NB4 (cell line): Measurements from ENCODE around the gene STK32B.

Source experiments
- CTCF ChIP-seq: IDR thresholded peaks from one replicate; pipeline ENCODE4 v1.5.1; 2012; ENCODE audit warnings: low read depth, low read length
- MAX ChIP-seq: IDR thresholded peaks from 2 replicates; pipeline ENCODE4 v1.6.1; 2011; ENCODE audit warnings: low read depth, low read length
- MYC ChIP-seq: IDR thresholded peaks from 2 replicates; pipeline ENCODE4 v1.6.1; 2011; ENCODE audit warnings: low read depth, low read length
- POLR2A ChIP-seq: IDR thresholded peaks from 2 replicates; pipeline ENCODE4 v1.6.1; 2011; ENCODE audit warnings: mild to moderate bottlenecking; ENCODE audit not compliant: insufficient read length; ENCODE audit errors: extremely low read depth

DNA sequence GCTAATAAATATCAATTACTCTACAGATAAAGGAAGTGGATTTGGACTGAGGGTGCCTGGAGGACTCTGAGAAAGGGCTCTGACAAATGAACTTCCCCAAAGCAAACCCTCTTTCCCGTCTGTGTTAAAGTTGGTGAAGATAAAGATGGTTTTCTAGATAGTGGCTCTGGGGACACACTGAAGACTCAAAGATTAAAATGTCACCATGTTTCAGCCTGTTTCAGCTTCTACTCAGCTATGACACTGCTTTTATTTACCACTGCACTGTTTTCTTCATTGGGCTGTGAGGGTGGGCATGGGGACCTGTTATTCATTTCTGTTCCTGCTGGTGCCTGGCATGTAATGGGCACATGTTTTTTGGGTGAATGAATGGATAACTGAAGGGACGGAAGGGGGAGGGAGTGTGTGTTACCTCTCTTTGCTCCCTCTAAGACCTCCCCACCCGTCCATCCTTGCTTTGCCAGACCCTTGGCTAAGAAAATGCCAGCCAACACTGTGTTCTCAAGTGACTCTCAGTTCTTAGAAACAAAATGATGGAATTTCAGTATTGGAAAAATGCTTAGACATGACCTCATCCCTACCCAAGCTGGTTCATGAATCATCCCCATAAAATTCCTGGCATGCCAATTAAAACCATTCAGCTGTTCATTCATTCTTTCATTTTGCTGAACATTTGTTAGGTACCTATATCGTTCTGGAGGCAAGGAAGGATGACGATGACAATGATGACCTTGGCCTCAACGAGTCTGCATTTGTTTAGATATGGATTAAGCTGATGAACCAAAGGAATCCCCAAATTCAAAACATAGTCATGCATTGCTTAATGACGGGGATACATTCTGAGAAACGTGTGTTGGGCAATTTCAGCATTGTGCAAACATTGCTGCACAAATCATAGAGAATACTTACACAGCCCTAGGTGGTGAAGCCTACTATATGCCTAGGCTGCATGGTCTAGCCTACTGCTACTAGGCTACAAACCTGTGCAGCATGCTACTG is 13.4 kb upstream of the STK32B start:
- TF ChIP-seq CTCF (no peak), POLR2A (no peak), MAX (peak; percentile 37; the same call in 1 of the 2 replicates), MYC (peak; percentile 59; the same call in 1 of the 2 replicates)
